Measurements from ENCODE around the gene STK4. TPM values are rescaled to one million over a fixed set of nuclear protein-coding genes. Genes with fewer than 3 reads are reported as not detected.

STK4 gene
- total RNA-seq, 1 experiment from 2014 or later: 43.0 TPM

GRCh38 chr20:44917399-44917798 is 48.9 kb upstream of the STK4 start:
- Histone ChIP-seq H3K4me2 (ENCODE audit: insufficient read depth, insufficient read length, low read length) (no peak overlapping the region), H3K27me3 (ENCODE audit: insufficient read depth, low read length) (no peaks in the 10 kb centered on the region), H2AK5ac (ENCODE audit: insufficient read length, low read length) (no peak overlapping the region), H3T11ph (ENCODE audit: low read length) (no peak overlapping the region), H2BK120ac (ENCODE audit: low read depth, low read length, poor library complexity, severe bottlenecking) (no peak overlapping the region), H4K20me1 (ENCODE audit: control insufficient read depth, insufficient read depth, insufficient read length) (no peaks in the 10 kb centered on the region), H3K56ac (ENCODE audit: insufficient read length, low read depth, low read length) (no peak overlapping the region), H2BK5ac (ENCODE audit: insufficient read length, low read length) (no peak overlapping the region), H3K9ac (ENCODE audit: extremely low read depth, insufficient read length, low read length) (no peak overlapping the region), H3K23me2 (ENCODE audit: insufficient read length, low read depth, low read length, poor library complexity, severe bottlenecking) (no peaks in the 10 kb centered on the region), H3K18ac (ENCODE audit: insufficient read length, low read depth, low read length) (no peak overlapping the region), H4K5ac (ENCODE audit: insufficient read length, low read depth, low read length) (no peak overlapping the region), H2BK12ac (ENCODE audit: insufficient read length, low read depth, low read length) (no peak overlapping the region), H4K91ac (ENCODE audit: insufficient read length, low read depth, low read length) (no peak overlapping the region), H2AFZ (ENCODE audit: low read length) (no peak overlapping the region), H3K4me1 (ENCODE audit: insufficient read depth, low read length) (no peaks in the 10 kb centered on the region; the same call in 1 of the 2 replicates), H3K4ac (ENCODE audit: low read depth, low read length) (no peak overlapping the region), H3K14ac (ENCODE audit: insufficient read depth, low read length) (no peak overlapping the region), H2BK15ac (ENCODE audit: low read depth, low read length) (no peak overlapping the region), H3K27ac (ENCODE audit: insufficient read length, low read depth, low read length) (no peak overlapping the region), H3K9me3 (ENCODE audit: control insufficient read depth, low read depth, low read length) (no peaks in the 10 kb centered on the region), H2BK20ac (ENCODE audit: low read depth, low read length, poor library complexity, severe bottlenecking) (no peak overlapping the region), H3K79me1 (ENCODE audit: insufficient read depth, low read depth, low read length, poor library complexity, severe bottlenecking) (no peaks in the 10 kb centered on the region), H4K8ac (replicated peaks; ENCODE audit: insufficient read length, low read depth, low read length) (no peak overlapping the region), H3K23ac (ENCODE audit: insufficient read length, low read depth, low read length) (no peak overlapping the region), H3K79me2 (ENCODE audit: insufficient read depth, low read length) (no peaks in the 10 kb centered on the region)
- peaks cover 29 to 75% (median 63%) of the 10 kb centered on the region in 3 experiments; a peak in 6 of 7 replicates for H3K36me3 Mint-ChIP-seq (ENCODE audit: insufficient read depth in 1 of 3, low read depth in 3 of 3)
- H3K27me3 Mint-ChIP-seq (ENCODE audit: low read depth): no peaks in the 10 kb centered on the region
- H3K4me3 Mint-ChIP-seq: no peak overlapping the region
- H3K4me1 Mint-ChIP-seq: peaks cover 4 to 9% of the 10 kb centered on the region in 2 experiments
- TF ChIP-seq, protein P1, sequence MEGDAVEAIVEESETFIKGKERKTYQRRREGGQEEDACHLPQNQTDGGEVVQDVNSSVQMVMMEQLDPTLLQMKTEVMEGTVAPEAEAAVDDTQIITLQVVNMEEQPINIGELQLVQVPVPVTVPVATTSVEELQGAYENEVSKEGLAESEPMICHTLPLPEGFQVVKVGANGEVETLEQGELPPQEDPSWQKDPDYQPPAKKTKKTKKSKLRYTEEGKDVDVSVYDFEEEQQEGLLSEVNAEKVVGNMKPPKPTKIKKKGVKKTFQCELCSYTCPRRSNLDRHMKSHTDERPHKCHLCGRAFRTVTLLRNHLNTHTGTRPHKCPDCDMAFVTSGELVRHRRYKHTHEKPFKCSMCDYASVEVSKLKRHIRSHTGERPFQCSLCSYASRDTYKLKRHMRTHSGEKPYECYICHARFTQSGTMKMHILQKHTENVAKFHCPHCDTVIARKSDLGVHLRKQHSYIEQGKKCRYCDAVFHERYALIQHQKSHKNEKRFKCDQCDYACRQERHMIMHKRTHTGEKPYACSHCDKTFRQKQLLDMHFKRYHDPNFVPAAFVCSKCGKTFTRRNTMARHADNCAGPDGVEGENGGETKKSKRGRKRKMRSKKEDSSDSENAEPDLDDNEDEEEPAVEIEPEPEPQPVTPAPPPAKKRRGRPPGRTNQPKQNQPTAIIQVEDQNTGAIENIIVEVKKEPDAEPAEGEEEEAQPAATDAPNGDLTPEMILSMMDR (conservative IDR thresholded peaks at IDR 0.05): no peak
- H3K27ac Mint-ChIP-seq: no peak overlapping the region
- H3K9me3 Mint-ChIP-seq: no peaks in the 10 kb centered on the region
- WGBS (ENCODE audit: extremely low coverage, insufficient read length, low lambda C conversion rate): no CpG with 5 or more reads among the region's 2 CpGs
- DNase-seq: no peak

All from H9 (cell line).